Fibroblast of peridontal ligament (primary cell): ENCODE data around the gene SCNN1G.

Source experiments
- DNase-seq: peaks from one replicate; pipeline ENCODE4 v3.0.0-alpha.2; 2010; ENCODE audit errors: extremely low read depth

Gene SCNN1G

DNA sequence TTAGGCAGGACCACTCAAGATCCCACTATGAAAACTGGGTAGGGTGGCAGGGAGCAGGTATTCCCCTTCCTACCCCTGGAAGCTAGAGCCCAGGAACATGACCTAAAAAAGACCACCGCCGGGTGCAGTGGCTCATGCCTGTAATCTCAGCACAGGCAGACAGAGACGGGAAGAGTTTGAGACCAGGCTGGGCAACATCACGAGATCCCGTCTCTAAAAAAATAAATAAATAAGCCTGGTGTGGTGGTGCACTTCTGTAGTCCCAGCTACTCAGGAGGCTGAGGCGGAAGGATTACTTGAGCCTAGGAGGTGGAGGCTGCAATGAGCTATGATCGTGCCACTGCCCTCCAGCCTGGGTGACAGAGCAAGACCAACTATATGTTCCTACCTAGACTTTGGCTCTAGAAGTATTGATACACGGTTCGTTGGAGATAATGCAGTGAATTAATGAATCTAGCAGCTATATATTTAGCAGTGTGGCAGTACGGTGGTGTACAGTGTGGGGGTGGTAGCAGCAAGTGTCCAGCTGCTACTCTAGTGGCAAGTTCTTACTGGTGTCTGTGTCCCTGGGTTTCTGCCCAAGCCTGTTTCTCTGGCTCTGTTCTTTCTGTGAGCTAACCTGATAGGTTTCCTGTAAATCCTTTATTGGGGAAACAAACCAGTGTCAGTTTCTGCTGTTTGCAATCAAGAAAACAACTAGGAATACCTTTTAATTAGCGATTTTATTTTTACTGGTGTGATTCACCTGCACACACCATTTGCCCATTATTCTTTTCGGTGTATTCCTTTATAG lies 30.0 kb upstream of the SCNN1G start:
- no peak for DNase-seq

DNA sequence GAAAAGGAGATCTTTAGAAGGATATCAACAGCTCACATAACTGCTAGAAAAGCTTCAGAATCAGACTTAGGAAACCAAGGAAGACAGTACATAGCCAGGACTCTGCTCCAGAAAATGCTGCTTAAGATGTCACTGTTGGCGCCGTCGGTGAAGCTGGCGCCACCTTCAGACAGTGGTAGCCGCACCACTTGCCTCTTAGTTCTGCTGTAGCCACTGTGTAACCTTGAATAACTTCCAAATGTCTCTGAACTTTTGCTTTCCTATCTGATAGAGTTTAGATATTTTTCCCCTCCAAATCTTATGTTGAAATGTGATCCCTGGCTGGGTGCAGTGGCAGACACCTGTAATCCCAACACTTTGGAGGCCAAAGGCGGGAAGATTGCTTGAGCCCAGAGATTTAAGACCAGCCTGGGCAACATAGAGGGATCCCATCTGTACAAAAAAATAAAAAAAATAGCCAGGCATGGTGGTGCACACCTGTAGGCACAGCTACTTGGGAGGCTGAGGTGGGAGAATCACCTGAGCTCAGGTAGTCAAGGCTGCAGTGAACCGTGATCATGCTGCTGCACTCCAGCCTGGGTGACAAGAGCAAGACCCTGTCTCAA lies 27.0 kb upstream of the SCNN1G start:
- DNase-seq, result no peak

DNA sequence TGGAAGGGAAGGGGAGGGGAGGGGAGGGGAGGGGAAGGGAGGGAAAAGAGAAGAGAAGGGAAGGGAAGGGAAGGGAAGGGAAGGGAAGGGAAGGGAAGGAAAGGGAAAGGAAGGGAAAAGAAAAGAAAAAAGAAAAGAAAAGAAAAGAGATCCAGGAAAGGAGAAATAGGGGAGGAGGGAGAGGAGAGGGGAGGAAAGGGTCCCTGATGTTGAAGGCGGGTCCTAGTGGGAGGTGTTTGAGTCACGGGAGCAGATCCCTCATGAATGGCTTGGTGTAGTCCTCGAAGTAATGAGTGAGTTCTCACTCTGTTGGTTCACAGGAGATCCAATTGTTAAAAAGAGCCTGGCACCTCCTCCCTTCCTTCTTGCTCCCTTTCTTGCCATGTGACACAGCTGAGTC lies 26.4 kb upstream of the SCNN1G start:
- DNase-seq, result no peak

DNA sequence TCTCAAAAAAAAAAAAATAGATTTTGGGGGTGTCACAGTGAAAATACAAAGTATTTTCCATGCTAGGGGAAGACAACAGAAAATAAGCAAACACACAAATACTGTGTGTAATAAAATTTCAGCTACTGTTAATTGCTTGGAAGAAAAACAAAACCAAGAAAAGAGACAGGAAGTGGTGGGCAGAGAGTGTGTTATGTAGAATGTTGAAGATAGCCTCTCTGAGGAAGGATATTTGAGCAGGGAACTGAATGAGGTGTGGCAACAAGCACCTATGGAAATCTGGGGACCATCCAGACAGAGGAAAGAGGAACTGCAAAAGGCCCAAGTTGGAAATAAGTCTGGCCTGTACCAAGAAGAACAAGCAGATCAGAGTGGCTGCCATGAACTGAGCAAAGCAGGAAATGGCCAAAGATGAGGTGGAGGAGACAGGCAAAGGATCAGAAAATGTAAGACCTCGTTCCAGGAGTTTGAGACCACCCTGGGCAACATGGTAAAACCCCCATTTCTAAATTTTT lies 25.5 kb upstream of the SCNN1G start:
- DNase-seq, result no peak

DNA sequence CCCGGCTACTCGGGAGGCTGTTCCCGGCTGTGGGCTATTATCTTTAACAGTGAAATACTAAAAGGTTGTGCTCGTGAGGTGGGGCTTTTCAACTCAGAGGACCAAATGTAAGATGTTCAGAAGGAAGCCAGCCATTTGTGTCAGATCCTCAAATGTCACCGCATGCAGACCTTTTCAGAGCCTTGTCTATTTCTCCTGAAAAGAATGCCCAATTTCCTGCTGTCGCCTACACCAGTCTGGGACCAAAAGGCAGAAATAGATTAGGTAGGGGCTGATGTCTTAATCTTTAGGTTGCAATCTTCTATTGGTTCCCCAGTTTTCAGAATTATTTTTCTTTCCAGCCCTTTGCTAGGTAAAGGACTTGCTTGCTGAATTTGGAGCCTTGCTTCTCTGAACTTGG lies 24.4 kb upstream of the SCNN1G start:
- no peak for DNase-seq

DNA sequence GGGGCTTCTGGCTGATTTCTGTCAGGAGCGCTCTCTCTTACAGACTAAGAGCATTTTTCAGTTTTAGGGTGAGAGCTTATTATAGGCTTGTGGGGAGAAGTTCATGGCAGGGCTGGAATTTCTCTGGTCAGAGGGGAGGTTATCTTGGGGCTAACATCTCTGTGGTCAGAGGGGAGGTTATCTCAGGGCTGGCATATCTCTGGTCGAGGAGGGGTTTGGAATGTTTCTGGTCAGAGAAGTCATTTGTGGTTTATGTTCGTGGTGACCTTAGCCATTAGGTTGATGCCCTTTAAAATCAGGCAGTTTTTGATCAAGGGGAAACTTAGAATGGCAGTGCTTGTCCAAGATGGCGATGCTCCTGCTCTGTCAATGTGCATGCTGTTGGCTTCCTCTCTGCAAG lies 22.5 kb upstream of the SCNN1G start:
- no peak for DNase-seq

DNA sequence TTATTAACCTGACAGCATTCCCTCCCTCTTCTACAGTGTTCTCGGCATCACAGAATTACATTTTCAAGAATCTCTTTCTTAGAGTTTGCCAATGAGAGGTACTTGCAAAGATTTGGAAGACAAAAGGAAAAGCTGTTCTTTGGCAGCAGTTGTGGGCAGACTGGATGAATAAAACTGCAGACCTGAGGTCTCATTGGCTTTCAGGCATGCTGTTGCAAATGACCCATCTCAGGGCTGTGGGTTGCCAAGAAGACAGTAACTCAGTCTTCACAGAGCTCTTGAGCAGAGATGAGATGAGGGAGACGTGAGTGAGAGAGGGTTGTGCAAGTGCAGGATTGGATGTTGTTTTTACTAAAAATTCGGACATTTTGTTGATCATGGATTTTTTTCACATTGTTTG lies 22.0 kb upstream of the SCNN1G start:
- no peak for DNase-seq

DNA sequence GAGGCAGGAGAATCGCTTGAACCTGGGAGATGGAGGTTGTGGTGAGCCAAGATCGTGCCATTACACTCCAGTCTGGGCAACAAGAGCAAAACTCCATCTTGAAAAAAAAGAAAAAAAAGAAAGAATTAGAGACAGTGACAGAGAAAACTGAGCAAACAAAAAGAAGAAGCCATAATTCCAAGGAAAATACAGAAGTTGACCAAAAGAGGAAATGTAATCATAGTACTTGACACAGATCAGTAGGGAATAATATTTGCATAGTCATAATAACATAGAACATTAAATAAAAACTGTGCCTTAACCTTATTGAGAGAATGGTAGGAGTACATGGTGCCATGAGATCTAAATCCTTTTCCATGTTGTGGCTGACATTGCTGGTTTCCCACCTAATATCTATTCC lies 18.6 kb upstream of the SCNN1G start:
- DNase-seq, result no peak

DNA sequence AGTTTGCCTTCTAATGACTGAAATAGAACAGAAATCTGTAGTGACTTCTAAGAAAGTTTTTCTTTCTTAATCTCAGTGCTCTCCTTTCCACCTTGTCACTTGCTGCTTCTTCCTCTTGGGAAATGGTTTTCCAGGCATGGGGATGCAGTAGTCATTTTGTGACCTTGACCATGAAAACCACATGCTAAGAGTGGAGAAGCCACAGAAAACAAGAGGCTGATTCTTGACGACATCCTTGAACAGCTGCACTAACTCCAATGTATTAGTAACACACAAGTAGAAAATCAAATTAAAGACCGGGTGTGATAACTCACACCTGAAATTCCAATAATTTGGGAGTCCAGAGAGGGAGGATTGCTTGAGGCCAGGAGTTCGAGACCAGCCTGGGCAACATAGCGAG lies 17.8 kb upstream of the SCNN1G start:
- no peak for DNase-seq

DNA sequence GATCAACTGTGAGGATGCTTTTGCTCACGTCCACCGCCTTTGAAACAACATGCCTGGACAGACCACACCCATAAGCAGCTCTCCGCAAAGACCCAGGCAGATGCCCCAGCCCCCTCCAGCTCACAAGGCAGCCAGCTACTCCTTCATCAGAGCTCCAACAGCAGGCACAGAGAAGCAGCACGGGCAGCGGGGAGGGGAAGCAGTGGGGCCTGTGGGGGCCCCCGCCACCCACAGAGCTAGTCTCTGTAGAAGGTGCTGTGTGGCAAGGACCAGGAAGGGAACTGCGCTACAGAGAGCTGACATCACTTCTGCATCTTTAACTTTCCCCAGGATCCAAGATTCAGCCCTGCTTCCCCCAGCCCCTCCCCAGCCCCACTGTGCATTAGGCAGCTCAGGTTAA lies 10.0 kb upstream of the SCNN1G start:
- no peak for DNase-seq

DNA sequence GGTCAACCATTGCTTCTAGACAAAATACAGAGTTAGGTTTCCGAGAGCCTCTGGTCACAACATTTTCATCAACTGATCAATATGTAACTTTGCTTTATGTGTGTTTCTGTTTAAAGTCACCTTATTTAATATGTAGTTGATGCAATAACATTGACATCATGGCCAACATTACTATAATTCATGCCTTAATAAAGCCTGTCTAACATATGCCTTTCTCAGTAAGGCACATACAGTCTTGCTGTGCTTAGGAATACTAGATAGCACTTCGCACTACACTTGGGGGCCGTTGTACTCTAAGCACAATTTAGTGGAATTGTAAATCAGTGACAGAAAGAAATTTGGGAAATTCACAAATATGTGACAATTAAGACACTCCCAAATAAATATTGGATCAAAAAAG lies 9.6 kb upstream of the SCNN1G start:
- DNase-seq, result no peak

DNA sequence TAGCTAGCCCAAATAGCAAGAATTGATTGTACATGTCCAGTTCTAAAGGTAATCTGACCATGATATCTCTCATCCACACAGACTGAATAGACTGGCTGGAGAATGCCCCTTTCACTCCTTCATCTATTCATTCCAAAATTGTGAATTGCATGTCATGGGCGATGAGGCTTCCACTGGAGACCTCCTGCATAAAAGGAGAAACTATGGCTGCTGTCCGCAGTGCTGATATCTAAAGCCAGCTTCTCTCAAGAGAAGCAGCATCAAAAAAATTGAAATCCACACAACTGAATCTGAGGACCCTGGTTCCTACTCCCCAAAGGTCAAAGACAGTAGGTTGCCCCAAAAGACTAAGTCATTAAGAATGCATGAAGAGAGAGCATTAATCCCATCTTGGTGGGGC lies 7.9 kb upstream of the SCNN1G start:
- DNase-seq, result peak; percentile 10

DNA sequence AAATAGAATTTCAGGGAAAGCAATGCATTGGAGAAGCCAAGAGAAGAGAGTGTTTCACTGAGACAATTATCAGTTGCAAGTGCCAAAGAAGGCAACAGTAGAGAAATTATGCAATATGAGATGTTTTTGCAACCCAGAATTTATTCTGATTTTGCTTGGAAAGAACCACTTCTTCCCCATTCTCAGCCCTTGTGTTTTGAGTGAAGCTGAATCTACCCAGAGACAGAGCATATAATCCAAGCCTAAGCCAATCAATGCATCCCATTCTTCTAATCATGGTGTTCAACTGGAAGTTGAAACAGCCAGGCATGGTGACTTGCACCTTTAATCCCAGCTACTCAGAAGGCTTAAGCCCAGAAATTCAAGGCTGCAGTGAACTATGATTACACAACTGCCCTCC lies 6.9 kb upstream of the SCNN1G start:
- DNase-seq, result no peak

DNA sequence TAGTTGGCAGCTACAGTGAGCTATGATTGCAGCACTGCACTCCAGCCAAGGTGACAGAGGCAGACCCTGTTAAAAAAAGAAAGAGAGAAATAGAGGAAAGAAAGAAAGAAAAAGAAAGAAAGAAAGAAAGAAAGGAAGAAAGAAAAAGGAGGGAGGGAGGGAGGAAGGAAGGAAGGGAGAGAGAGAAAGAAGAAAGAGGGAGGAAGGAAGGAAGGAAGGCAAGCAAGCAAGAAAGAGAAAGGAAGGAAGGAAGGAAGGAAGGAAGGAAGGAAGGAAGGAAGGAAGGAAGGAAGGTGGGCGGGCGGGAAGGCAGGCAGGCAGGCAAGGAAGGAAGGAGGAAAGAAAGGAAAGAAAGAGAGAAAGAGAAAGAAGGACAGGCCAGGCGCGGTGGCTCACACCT lies 1.0 kb upstream of the SCNN1G start:
- no peak for DNase-seq

DNA sequence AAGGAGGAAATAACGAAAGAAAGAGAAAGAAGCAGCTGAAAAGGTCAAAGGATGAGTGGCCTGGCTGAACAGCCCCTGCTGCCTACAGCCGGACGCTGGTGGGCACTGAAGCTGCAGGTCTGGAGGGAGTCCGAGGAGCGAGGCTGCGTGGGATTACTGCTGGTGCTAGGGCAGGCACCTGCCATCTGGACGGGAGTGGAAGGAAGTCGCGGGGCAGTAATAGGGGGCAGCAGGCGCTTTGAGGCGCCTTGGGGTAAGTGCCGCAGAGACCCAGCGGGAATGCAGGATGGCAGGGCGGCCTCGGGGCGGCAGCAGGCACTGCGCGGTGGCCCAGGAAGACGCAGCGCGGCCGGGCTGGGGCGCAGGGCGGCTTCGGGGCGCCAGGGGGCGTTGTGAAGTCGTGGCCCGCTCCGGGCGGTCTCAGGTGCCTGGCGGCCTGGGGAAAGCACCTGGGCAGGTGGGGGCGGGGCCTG lies 303 bp upstream of the SCNN1G start:
- DNase-seq, result peak; percentile 11

DNA sequence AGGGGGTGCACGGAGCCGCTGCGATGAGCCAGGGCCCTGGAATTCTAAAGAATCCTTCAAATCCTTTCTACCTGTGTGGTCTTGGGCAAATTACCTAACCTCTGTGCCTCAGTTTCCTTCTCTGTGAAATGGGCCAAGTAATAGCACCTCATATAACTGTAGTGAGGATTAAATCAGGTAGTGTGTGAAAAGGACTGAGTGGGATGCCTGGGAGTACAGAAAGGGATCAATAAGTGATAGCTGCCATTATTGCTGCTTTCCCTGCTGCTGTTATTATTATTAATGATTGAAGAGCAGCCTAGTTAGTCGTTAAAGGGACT lies 958 bp downstream of the SCNN1G start:
- no peak for DNase-seq

DNA sequence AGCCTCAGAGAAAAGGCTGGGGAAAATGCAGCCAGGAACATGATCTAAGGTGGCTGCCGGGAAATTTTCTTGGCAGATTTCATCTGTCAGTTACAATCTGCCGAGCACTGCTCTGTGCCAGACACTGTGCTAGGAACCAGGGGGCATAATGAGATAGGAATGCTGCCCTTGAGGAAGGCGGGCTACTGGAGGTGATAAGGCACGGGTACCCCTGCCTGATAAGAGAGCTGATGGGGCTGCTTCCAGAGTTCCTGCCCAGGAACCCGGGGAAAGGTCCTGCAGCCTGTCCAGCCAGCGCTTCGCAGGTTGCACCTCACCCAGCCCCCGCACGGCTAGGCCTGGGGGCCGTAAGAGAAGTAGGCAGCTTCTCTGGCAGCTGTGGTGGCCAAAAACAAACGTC lies 3.1 kb downstream of the SCNN1G start:
- no peak for DNase-seq

DNA sequence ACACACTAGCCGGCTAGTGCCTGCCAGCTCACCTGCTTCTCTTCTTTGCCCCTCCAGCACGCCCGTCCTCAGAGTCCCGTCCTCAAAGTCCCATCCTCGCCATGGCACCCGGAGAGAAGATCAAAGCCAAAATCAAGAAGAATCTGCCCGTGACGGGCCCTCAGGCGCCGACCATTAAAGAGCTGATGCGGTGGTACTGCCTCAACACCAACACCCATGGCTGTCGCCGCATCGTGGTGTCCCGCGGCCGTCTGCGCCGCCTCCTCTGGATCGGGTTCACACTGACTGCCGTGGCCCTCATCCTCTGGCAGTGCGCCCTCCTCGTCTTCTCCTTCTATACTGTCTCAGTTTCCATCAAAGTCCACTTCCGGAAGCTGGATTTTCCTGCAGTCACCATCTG lies 3.6 kb downstream of the SCNN1G start:
- DNase-seq, result no peak

DNA sequence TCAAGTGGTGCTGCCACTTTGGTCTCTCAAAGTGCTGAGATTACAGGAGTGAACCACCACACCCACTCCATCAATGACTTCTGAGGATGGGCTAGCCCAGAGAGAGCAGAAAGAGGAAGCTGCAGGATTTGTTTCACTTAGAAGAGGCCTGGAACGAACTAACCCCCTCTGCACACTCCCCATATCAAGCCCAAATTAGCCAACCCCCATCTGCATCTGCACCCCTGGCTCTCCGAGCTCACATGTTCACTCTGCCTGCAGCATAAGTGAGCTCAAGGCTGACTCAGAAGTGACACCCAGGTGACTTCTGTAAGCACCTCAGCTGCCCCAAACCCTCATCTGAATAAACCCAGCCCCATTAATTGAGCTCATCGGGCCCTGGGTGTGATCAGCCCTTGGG lies 4.8 kb downstream of the SCNN1G start:
- no peak for DNase-seq

DNA sequence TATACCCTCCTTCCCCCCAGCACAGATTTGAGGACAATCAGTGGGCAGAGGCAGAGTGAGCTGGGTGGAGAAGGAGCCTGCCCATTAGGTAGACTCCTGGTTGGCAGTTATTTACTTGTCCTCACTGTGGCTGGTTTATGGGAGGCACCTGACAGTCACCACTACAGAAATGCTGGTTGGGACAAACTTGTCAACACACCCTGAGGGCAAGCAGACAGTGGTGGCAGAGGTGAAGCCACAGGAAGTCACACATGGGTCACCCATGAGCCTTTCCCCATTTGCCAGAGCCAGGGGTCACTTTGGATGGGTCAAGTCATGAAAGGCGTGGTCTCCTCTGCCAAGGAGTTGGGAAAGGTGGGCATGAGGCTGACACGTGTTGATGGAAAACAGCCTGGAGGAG lies 6.4 kb downstream of the SCNN1G start:
- DNase-seq, result no peak

DNA sequence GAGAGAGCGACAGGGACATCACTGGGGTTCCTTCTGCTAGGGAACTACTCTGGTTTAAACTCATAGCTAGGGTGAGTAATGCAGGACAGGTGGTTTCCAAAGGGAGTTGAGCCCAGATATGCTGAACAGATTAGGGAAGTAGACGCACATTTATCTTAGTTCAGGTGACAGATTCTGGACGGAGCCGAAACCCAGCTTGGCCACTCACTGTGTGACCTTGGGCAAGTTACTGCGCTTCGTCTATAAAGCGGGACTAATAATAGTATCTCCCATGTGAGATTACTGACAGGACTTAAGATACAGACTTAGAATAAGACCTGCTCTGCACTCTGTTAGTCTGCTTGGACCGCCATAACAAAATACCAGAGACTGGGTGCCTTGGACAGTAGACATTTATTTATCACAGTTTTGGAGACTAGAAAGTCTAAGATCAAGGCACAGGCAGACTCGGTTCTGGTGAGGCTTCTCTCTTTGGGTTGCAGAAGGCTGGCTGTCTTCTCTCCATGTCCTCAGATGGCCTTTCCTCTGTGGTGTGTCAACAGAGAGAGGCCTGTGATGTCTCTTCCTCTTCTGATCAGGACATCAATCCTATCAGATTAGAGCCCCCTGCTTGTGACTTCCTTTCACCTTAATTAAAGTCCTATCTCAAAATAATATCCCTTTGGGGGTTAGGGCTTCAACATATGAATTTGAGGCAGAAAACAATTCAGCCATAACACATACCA lies 12.1 kb downstream of the SCNN1G start:
- DNase-seq, result no peak

DNA sequence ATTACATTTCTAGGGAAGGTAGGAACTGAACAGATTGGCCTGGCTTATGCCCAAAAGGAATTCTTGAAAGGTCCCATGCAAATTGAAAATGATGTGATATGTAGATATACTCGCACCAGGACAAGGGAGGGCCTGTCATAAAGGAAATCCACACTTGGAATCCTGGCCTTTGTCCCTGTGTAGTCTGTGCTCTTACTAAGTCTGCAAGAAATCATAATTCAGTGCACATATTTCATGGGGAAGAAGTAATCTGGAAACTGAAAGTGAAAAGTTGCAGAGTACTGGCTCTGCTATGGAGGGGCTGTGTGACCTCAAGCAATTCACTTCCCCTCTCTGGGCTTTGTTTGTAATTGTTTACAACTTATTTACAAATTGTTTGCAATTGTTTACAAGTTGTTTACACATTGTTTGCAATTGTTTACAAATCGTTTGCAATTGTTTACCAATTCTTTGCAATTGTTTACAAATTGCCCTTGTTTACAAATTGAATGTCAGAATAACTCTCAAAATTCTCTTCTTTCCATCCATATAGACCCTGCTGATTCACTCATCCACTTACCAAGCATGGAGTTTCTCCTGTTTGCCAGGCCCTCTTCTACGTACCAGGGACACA lies 12.9 kb downstream of the SCNN1G start:
- no peak for DNase-seq

DNA sequence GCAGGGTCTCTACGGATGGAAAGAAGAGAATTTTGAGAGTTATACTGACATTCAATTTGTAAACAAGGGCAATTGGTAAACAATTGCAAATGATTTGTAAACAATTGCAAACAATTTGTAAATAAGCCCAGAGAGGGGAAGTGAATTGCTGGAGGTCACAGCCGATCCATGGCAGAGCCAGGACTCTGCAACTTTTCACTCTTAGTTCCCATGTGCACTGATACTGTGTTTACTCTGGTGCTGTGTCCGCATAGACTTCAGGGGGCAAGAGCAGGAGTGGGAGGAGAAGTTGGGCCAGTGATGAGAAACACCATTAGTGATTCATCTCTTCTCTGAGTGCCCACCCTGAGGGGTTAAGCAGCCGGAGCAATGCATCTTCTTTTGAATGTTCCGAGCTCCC lies 14.0 kb downstream of the SCNN1G start:
- DNase-seq, result no peak
